GM13976 (cell line): ENCODE measurements around the gene BTNL9.

Experiments used
- DNase-seq: peaks from one replicate; pipeline ENCODE4 v3.0.0; 2012; ENCODE audit warnings: low spot score
- CTCF ChIP-seq: IDR thresholded peaks from 2 replicates; pipeline ENCODE4 v1.5.1; 2012; ENCODE audit warnings: borderline replicate concordance, mild to moderate bottlenecking; ENCODE audit not compliant: insufficient read depth; ENCODE audit errors: extremely low read depth, missing control alignments, control extremely low read depth
- in situ Hi-C: fragments of 300-500 bp; cut with MboI; formaldehyde crosslinking; loops from one replicate; pipeline ENCODE4 v1.12.0; 2022; ENCODE audit warnings: low sequenced_read_pairs, mixed read lengths, inconsistent platforms; ENCODE audit not compliant: unreplicated experiment

The BTNL9 gene

GRCh38 chr5:181061645-181062044 is 21.6 kb downstream of the BTNL9 start:
- no peak for TF ChIP-seq CTCF
- no peak for DNase-seq
- in situ Hi-C loops, result no loop called here

GRCh38 chr5:181062631-181063030 is 22.6 kb downstream of the BTNL9 start:
- no peak for DNase-seq
- no peak for TF ChIP-seq CTCF
- in situ Hi-C loops, result no loop called here

DNA sequence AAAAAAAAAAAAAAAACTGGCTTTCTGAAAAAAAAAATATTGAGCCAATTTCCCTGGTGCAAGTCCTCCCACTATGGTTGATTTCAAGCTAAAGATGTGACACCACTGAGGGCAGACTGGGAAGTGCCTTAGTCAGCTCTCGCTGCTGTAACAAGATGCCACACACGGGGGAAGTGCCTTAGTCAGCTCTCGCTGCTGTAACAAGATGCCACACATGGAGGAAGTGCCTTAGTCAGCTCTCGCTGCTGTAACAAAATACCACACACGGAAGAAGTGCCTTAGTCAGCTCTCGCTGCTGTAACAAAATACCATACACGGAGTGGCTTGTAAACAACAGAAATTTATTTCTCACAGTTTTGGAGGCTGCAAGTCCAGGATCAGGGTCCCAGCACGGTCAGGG is 23.4 kb downstream of the BTNL9 start:
- in situ Hi-C loops, result no loop called here
- DNase-seq, result no peak
- no peak for TF ChIP-seq CTCF

DNA sequence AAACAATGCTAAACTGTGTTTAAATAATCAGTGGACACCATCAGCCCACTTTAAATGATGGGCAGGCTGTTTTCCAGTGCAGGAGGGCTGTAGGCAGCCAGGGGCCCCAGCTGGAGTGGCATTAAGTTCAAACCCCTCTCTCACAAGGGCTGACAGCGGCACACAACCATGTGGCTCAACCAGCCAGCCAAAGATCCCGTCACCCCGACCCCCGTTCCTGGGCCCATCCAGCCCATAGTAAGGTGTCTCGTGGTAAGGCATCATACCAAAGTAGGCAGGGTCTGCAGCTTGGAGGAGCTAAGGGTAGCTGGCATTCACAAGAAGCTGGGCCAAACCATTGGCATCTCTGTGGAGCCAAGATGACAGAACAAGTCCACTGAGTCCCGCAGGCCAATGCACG is 24.9 kb downstream of the BTNL9 start:
- TF ChIP-seq CTCF, result no peak
- in situ Hi-C loops, result no loop called here
- no peak for DNase-seq

DNA sequence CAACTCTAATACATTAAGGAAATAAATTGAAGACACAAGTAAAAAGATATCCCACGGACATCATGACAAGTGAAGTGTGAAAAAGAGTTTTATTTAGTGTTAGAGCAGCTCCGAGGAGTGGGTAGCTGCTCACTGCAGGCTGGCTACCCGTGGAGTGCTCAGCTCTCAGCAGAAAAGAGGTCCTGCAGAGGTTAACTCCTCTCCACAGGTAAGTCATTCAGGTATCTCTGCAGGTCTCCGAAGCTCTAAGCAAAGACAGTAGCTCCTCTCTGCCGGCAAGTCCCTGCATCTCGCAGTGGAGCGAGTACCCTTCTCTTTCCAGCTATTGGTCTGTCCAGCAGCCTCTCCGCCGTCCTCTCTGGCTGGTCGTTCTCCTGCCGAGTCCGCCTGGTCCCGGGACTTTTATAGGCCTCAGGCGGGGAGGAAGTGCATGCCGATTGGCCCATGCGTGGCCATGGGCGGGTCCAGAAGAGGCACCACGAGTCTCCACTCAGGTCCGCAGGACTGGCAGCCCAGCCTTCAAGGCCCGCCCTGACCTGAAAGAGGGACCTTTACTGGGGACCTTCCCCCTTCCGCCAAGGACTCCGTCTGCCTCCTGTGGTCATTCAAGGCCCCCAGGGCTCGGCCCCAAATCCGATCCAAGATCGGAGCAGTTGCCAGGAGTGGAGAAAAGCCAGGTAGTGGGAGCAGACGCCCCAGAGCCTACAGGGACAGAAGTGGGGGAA is 29.9 kb downstream of the BTNL9 start:
- DNase-seq, result no peak
- no peak for TF ChIP-seq CTCF
- in situ Hi-C loops, result no loop called here

DNA sequence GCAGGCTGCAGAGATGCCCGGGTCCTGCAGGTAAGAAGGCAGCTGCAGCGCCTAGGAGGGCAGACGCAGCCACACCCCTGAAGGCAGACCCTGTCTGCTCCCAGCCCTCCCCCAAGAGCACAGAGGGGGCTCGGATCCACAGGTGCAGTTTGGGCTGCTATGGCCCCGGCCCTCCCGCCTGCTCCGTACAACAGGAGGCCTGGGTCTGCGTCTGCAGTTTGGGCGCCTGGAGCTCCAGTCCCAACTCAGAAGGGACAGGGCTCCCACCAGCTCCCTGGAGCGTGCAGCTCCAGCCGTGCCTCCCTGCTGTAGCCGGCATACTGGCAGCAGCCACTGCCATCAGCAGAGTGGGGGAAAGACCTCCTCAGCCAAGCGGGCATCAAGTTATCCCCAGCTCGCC is 30.5 kb downstream of the BTNL9 start:
- TF ChIP-seq CTCF, result no peak
- in situ Hi-C loops, result no loop called here
- no peak for DNase-seq
